Keratinocyte (primary cell): Measurements from ENCODE around the gene NECAB3.

Source experiments
- EZH2 ChIP-seq: IDR thresholded peaks from one replicate; pipeline ENCODE4 v1.6.1; 2012; ENCODE audit warnings: inconsistent platforms, mild to moderate bottlenecking, low read length, moderate library complexity
- TF ChIP-seq, protein P1 (sequence below), 3 experiments: IDR thresholded peaks in 1 of 3; conservative IDR thresholded peaks in 1 of 3; optimal IDR thresholded peaks in 1 of 3; 2 replicates in 2 of 3; 3 replicates in 1 of 3; pipeline versions ENCODE3 to v1.5.1; 2011; ENCODE audit warnings: low read length in 3 of 3, mild to moderate bottlenecking in 3 of 3, moderate library complexity in 2 of 3, control low read depth in 1 of 3, inconsistent platforms in 1 of 3; ENCODE audit not compliant: insufficient read depth in 2 of 3; ENCODE audit errors: extremely low read depth in 1 of 3

DNA sequence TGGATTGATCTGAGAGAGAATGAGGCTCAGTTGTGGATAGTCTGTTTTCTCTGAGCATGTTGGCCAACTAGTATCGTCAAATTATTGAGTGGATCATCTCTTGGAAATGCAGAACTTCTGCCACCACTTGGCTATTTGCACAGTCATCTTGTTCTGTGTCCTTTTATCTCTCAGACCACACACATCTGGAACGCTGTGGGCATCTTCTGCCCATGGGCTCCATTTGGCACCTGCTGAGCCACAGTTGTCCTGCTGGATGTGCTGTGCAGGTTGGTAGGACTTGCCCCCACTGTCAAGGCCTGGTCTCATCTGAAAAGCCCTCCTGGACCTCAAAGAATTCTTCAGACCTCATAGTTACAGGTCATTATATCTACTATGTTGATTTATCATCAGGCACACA, 28.8 kb downstream of the NECAB3 start:
- TF ChIP-seq, protein P1, sequence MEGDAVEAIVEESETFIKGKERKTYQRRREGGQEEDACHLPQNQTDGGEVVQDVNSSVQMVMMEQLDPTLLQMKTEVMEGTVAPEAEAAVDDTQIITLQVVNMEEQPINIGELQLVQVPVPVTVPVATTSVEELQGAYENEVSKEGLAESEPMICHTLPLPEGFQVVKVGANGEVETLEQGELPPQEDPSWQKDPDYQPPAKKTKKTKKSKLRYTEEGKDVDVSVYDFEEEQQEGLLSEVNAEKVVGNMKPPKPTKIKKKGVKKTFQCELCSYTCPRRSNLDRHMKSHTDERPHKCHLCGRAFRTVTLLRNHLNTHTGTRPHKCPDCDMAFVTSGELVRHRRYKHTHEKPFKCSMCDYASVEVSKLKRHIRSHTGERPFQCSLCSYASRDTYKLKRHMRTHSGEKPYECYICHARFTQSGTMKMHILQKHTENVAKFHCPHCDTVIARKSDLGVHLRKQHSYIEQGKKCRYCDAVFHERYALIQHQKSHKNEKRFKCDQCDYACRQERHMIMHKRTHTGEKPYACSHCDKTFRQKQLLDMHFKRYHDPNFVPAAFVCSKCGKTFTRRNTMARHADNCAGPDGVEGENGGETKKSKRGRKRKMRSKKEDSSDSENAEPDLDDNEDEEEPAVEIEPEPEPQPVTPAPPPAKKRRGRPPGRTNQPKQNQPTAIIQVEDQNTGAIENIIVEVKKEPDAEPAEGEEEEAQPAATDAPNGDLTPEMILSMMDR (optimal IDR thresholded peaks at IDR 0.05 in 1 of 3, IDR thresholded peaks at IDR 0.05 in 1 of 3, conservative IDR thresholded peaks at IDR 0.05 in 1 of 3; ENCODE audit: extremely low read depth in 1 of 3, insufficient read depth in 2 of 3, low read length in 3 of 3), result no peak
- no peak for TF ChIP-seq EZH2
